Measurements from ENCODE around the gene WAS. TPM values are rescaled to one million over a fixed set of nuclear protein-coding genes. Genes with fewer than 3 reads are reported as not detected.

WAS gene
- total and polyA plus RNA-seq, 2 donors (not counting 1 experiment from before 2014, with no cell fraction given) = 88.7 to 98.0 TPM

GRCh38 chrX:48721916-48722315, 38.3 kb downstream of the WAS start:
- ATAC-seq (ENCODE audit: low read depth) = no peak
- Histone ChIP-seq H3K9ac (ENCODE audit: low read length) (no peak overlapping the region), H2AFZ (ENCODE audit: insufficient read depth, low read depth, low read length, poor library complexity, severe bottlenecking) (no peak overlapping the region), H4K20me1 (ENCODE audit: control insufficient read depth, insufficient read depth, low read length, poor library complexity, severe bottlenecking) (no peaks in the 10 kb centered on the region), H3K27ac (ENCODE audit: low read length in 2 of 2) (no peak overlapping the region), H3K4me3 (ENCODE audit: control extremely low read depth in 1 of 5, extremely low read depth in 1 of 5, insufficient read depth in 1 of 5, low read depth in 2 of 5, low read length in 4 of 5) (no peak overlapping the region), H3K9me3 (ENCODE audit: control extremely low read depth in 1 of 3, control insufficient read depth in 2 of 3, insufficient read depth in 1 of 3, low read length in 2 of 3) (no peaks in the 10 kb centered on the region), H3K4me1 (ENCODE audit: control insufficient read depth in 2 of 2, insufficient read depth in 2 of 2, low read length in 2 of 2) (no peaks in the 10 kb centered on the region), H3K79me2 (ENCODE audit: control insufficient read depth, insufficient read depth, low read length) (peaks cover 4% of the 10 kb centered on the region), H3K36me3 (replicated peaks in 1 of 2; ENCODE audit: control extremely low read depth in 1 of 2, control insufficient read depth in 1 of 2, extremely low read depth in 1 of 2, insufficient read depth in 2 of 2, low read length in 1 of 2) (no peaks in the 10 kb centered on the region), H3K27me3 (replicated peaks in 1 of 4; ENCODE audit: control extremely low read depth in 1 of 4, control insufficient read depth in 3 of 4, insufficient read depth in 4 of 4, low read length in 3 of 4) (no peaks in the 10 kb centered on the region), H3K4me2 (replicated peaks; ENCODE audit: low read depth, low read length, poor library complexity, severe bottlenecking) (no peak overlapping the region)
- CTCF ChIA-PET = no interaction called here
- intact Hi-C loops (cut with micrococcal nuclease) = no loop called here
- Mint-ChIP-seq H3K4me1 (no peaks in the 10 kb centered on the region), H3K27ac (no peak overlapping the region), H3K27me3 (no peaks in the 10 kb centered on the region), H3K4me3 (no peak overlapping the region), H3K9me3 (ENCODE audit: insufficient read depth) (no peaks in the 10 kb centered on the region)
- POLR2A ChIA-PET = no interaction called here
- TF ChIP-seq EZH2 (IDR thresholded peaks at IDR 0.05; ENCODE audit: borderline replicate concordance, insufficient read depth, low read depth, low read length, poor library complexity, severe bottlenecking) = no peak
- no peak for TF ChIP-seq CTCF (IDR thresholded peaks at IDR 0.05)
- no peak for DNase-seq

- Mint-ChIP-seq H3K4me1 (no peaks in the 10 kb centered on the region), H3K27ac (no peak overlapping the region), H3K27me3 (no peaks in the 10 kb centered on the region), H3K9me3 (ENCODE audit: insufficient read depth) (no peaks in the 10 kb centered on the region), H3K4me3 (no peak overlapping the region)
- Histone ChIP-seq H3K36me3 (replicated peaks in 1 of 2; ENCODE audit: control extremely low read depth in 1 of 2, control insufficient read depth in 1 of 2, extremely low read depth in 1 of 2, insufficient read depth in 2 of 2, low read length in 1 of 2) (no peaks in the 10 kb centered on the region), H3K4me1 (ENCODE audit: control insufficient read depth in 2 of 2, insufficient read depth in 2 of 2, low read length in 2 of 2) (no peaks in the 10 kb centered on the region), H3K9me3 (ENCODE audit: control extremely low read depth in 1 of 3, control insufficient read depth in 2 of 3, insufficient read depth in 1 of 3, low read length in 2 of 3) (no peaks in the 10 kb centered on the region), H2AFZ (ENCODE audit: insufficient read depth, low read depth, low read length, poor library complexity, severe bottlenecking) (no peak overlapping the region), H3K79me2 (ENCODE audit: control insufficient read depth, insufficient read depth, low read length) (no peaks in the 10 kb centered on the region), H4K20me1 (ENCODE audit: control insufficient read depth, insufficient read depth, low read length, poor library complexity, severe bottlenecking) (no peaks in the 10 kb centered on the region), H3K4me3 (ENCODE audit: control extremely low read depth in 1 of 5, extremely low read depth in 1 of 5, insufficient read depth in 1 of 5, low read depth in 2 of 5, low read length in 4 of 5) (no peak overlapping the region), H3K9ac (ENCODE audit: low read length) (no peak overlapping the region), H3K4me2 (replicated peaks; ENCODE audit: low read depth, low read length, poor library complexity, severe bottlenecking) (no peak overlapping the region), H3K27ac (ENCODE audit: low read length in 2 of 2) (no peak overlapping the region), H3K27me3 (replicated peaks in 1 of 4; ENCODE audit: control extremely low read depth in 1 of 4, control insufficient read depth in 3 of 4, insufficient read depth in 4 of 4, low read length in 3 of 4) (no peaks in the 10 kb centered on the region)
- ATAC-seq (ENCODE audit: low read depth) (no peak), DNase-seq (no peak)
- CTCF ChIA-PET = interaction anchor here (0.6 kb wide), 1 partner anchor 12 kb away, joined by 3 read pairs; no protein-coding TSS in a partner anchor
- TF ChIP-seq EZH2 (IDR thresholded peaks at IDR 0.05; ENCODE audit: borderline replicate concordance, insufficient read depth, low read depth, low read length, poor library complexity, severe bottlenecking) (no peak), CTCF (IDR thresholded peaks at IDR 0.05) (no peak)
- POLR2A ChIA-PET = no interaction called here
- WGBS (ENCODE audit: insufficient coverage) = no CpG with 5 or more reads among the region's 2 CpGs
- intact Hi-C loops (cut with micrococcal nuclease) = no loop called here
Measured at GRCh38 chrX:48726596-48726995, 43.0 kb downstream of the WAS start.

All from B cell (primary cell).